HG03521 (cell line): ENCODE measurements around the gene ATP5ME.
"Not testable (repeated sequence)": the region's sequence is repeated elsewhere in the genome, so short reads cannot be mapped to it uniquely, and the experiment has no call there.

Experiments
- ATAC-seq: cut with Tn5 transposase; IDR thresholded peaks from one replicate; pipeline ENCODE4 v1.9.1; 2021; ENCODE audit warnings: mild to moderate bottlenecking, moderate library complexity; ENCODE audit not compliant: unreplicated experiment

The ATP5ME gene

DNA sequence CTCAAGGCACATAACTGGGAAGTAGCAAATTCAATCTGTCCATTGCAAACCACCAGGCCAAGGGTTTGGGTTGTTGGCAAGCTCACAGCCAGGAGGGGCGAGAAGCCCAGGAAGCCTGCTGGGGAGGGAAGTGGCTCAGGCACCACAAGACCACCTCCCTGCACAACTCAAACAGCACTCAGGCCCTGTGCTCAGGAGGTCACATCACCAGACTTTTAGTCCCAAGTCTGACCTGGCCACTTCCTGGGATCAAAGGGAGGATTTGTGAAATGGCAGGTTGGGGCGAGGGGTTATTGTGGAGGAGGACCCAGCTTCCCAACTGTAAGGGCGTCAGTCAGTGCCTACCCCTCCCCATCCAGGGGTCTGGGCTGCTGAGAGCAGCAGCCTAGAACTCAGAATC lies 2.3 kb downstream of the ATP5ME start:
- ATAC-seq: no peak

DNA sequence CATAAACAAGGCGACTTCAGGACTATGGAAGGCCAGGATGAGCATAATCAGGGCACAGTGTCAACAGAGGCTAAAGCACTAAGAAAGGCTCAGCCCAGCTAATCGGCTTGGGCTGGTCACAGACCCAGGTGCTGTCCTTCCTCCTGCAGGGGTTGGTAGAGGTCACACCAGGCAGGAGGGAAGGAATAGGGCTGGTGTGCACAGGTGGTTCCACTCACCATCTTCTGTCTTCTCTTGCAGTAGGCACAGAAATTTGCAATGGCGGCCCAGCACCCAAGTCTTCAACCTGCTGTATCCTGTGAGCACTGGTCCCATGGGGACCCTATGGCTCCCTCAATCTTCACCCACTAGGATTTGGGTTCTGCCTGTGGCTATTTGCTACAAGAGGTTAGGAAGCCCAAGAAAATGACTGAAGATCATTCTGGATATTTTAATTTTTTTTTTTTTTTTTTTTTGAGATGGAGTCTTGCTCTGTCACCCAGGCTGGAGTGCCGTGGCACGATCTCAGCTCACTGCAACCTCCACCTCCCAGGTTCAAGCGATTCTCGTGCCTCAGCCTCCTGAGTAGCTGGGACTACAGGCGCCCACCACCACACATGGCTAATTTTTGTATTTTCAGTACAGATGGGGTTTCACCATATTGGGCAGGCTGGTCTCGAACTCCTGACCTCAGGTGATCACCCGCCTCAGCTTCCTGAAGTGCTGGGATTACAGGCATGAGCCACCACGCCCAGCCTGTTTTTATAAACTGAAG lies 4.1 kb downstream of the ATP5ME start:
- not testable (repeated sequence) for ATAC-seq

DNA sequence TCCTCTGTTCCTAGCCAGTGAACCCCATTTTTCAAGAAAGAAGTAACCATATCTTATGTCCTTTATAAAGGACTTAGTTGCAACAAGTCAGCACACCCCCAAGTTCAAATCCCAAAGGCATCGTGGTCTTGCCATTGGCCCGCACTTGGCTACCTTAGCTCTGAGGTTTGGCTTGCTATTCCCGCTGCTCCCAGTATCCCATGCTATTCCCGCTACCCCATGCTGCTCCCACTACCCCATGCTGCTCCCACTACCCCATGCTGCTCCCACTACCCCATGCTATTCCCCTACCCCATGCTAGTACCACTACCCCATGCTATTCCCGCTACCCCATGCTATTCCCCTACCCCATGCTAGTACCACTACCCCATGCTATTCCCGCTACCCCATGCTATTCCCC lies 5.9 kb downstream of the ATP5ME start:
- ATAC-seq: not testable (repeated sequence)

DNA sequence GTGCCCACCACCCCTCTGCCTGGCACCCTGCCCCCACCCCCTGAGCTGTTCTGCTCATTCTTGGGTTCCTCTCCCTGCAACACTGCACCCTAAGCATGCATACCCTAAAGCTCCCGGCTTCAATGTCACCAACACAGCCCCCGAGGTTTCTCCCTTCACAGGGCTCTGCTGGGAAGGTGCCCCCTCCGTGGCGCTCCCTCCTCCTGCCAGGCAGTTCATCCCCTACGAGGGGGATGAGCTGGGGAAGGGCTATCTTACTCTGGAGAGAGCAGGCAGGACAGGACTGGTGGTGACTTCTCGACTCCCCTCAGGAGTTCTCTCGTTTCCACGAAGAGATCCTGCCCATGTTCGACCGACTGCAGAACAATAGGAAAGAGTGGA lies 6.5 kb downstream of the ATP5ME start:
- ATAC-seq: no peak

DNA sequence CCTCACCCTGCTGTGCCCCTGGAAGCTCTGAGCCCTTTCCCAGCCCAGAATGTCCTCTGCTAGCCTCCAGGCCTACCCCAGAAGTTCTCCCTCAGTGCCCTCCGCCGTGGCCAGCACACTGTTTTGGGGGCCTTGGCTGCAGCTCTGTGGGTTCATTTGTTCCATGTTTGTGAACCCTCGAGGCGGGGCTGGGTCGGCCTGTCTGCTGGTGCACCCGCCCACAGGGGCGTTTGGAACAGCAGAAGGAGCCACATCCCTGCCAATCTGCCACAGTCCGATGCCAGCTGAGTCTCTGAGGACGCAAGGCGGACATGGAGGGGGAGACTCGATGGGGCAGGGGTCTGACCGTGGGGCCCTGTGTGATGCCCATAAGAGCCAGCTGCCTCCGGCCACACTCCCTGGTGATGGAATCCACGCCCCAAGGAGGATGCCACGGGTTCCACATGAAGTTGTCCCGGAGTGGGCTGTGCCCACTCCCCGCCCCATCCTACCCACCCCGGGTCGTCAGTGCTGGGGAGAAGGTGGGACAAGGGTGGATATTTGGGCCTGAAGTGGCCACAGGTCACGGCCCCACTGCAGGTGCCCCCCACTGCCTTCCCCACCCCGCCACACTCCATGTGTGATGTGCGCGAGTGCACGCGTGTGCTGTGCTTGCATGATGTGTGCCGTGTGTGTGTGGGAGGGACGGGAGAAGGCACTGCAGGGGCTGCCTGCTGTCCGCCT lies 7.1 kb downstream of the ATP5ME start:
- no peak for ATAC-seq

DNA sequence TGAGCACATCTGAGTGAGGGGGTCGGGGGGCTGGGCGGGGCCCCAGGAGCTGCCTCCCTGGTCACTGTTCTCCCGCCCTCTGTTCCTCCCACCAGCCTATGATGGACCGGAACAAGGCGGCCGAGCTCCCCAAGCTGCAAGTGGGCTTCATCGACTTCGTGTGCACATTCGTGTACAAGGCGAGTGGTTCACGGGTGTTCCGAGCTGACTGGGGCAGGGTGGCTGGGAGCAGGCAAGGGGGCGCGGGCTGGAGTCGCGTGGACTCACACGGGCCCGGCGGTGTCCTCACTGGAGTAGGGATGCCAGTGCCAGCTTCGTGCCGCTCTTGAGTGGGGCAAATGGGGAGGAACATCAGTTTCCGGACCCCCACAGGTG lies 7.7 kb downstream of the ATP5ME start:
- ATAC-seq: no peak

DNA sequence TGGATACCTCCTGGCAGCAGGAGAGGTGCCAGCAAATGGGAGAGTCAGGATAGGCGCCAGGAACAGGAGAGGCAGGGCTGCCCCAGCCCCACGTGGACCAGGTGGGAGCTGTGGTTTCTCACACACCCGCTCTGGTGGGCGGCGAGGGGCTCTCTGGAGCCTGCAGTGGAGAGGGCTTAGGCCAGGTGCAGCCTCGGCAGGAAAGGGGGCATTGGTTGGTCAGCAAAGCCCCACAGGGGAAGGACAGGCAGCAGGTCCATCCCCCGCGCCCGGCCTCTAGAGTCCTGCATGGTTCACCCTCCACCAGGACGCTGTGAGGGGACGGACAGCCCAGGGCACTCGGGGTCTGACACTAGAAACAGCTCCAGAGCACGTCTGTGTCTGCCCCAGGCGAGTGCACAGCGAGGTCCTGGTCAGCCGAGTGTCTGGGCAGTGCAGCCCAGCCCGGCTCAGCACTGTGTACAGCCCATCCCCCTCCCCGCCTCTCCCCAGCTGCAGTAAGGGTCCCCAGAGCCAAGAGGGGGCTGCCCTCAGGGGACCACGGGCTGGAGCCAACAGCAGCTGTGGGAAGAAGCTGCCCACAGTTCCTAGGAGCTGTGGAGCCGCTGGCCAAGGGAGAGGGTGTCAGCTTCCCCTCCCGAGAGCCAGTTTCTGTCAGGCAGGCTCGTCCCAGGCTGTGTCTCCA lies 8.2 kb downstream of the ATP5ME start:
- no peak for ATAC-seq

DNA sequence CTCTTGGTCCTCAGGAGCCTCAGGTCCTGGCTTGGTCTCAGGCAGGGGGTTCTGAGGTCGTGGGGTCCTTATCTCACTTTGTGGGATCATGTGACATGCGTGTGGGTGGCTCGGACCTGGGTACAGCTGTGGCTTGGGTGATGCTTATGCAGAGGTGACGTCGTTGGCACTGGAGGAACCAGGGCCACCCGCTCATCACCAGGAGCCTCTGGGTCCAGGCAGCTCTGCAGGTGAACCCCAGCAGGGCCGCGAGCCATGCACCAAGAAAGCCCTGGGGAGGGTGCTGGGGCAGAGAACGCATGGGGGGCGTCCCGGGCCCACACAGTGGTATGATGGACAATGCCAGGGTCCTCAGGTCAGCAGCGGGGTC lies 8.7 kb downstream of the ATP5ME start:
- no peak for ATAC-seq

DNA sequence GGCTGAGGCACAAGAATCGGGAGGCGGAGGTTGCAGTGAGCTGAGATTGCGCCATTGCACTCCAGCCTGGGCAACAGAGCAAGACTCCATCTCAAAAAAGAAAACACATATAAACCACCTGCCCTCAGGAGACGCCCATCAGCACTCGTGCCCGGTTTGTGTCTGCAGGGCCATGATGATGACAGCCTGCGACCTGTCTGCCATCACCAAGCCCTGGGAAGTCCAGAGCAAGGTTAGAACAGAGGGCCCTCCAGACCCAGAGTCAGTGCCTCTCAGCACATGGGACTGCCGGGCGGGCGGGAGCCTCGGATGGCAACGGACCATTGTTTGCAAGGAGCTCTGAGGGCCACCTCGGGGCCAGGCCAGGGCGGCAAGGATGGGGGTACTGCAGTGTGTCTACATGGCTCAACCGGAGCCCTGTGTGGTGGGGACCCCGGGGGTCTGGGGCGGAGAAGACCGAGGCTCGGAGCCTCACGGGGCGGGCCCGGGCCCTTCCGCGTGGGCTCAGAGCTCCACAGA lies 9.3 kb downstream of the ATP5ME start:
- ATAC-seq: no peak

DNA sequence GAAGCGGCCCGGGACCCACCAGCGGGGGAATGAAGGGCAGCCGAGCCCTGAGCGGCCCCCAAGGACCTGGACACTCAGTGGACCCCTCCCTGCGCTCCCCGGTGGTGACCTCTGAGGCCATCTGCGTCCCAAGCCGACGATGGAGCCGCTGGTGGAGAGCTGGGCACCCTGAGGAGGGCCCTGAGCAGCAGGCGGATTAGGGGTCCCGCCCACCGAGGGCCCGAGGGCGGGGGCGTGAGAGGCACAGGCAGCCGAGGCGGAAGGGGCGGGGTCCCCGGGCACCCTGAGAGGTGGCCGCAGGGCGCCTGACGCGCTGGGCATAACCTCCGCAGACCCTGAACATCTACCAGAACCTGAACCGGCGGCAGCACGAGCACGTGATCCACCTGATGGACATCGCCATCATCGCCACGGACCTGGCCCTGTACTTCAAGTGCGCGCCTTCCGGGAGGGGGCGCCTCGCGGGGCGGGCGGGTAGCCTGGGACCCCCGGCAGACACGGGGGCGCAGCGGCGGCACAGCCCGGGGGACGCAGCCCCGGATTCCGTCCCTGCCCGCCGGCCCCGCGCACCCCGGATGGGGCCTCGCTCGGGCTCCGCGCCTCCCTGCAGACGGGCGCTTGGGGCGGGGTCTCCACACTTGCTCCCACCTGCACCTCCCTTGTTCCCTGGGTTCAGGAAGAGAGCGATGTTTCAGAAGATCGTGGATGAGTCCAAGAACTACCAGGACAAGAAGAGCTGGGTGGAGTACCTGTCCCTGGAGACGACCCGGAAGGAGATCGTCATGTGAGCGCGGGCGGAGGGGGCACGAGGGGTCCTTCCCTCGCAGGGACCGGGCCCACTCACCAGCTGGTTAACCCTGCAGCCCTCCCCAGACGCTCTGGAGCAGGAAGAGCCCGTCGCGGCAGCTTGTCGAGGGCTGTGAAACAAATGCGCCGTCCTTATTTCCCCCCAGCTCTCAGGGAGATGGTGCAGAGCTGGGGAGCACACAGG lies 10.3 kb downstream of the ATP5ME start:
- ATAC-seq: peak; percentile 61

DNA sequence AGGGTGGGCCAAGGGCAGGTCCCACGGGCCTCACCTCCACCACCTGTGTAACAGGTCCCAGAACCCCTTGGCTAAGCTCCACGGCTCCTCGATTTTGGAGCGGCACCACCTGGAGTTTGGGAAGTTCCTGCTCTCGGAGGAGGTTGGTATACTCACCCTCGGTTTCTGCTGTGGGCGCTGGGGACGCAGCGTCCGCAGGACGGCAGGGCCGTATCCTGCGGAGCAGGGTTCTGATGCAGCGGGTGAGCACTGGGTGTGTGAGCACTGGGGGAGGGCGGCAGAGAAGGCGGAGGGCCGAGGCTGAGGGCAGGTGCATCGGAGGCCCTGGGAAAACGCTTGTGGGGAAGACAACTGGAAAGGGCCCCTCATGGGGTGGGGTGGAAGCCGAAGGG lies 11.0 kb downstream of the ATP5ME start:
- no peak for ATAC-seq

DNA sequence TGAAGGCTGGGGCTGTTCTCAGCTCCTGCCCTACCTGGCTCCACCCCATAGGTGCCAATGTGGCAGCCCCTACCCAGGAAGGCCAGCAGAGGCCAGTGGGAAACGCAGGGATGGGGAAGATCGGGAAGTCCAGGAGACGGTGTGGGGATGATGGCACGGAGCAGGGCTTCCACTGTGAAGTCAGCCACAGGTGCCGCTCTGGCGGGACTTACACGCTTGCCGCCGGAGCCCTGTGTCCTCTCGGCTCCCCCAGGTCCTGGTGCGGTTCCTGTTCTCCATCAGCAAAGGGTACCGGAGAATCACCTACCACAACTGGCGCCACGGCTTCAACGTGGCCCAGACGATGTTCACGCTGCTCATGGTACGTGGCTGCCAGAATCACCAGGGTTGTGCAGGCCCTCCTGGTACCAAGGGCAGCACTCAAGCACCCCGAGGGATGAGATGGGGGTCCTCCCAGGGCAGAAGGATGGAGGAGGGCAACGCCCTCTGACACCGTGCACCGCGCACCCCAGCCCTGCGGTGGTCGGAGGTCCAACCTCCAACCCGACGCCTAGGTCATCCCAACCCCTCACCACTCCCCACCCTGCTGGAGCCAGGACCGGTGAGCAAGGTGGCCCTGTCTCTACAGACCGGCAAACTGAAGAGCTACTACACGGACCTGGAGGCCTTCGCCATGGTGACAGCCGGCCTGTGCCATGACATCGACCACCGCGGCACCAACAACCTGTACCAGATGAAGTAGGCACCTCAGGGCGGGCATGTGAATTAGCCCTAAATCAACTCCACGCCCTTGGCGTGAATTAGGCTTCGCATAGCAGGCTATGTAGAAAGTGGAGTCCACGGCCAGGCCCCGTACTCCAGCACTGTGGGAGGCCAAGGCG lies 12.0 kb downstream of the ATP5ME start:
- ATAC-seq: no peak

DNA sequence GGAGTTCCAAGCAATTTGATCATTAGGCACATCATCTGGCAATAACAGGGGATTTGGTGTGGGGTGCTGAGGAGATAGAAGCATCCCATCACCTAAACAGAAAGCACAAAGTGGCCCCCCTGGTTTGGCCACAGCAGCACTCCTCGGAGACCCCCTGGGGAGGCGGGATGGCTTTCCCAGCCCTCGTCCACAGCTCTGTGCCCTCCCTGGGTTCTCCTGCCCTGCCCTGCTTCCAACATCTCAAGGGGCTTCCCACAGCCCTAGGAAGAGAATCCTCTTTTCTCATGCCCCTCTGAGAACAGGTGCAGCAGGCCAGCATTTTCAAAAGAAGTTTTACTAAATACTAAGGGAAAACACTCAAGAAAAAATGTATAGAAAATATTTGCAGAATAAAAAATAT lies 12.8 kb downstream of the ATP5ME start:
- no peak for ATAC-seq

DNA sequence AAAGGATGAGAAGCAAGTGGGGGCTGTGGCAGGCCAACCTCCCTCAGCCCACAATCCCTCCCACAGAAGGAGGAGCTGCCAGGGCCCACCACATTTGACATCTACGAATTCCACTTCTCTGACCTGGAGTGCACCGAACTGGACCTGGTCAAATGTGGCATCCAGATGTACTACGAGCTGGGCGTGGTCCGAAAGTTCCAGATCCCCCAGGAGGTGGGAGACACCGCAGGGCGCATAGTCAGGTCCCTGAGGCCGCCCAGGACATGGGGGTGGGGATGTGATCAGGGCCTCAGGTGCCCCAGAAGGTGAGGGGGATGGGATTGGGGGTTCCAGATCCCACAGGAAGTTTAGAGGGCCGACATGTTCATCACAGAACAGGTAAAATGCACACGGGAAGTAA lies 13.7 kb downstream of the ATP5ME start:
- ATAC-seq: no peak

DNA sequence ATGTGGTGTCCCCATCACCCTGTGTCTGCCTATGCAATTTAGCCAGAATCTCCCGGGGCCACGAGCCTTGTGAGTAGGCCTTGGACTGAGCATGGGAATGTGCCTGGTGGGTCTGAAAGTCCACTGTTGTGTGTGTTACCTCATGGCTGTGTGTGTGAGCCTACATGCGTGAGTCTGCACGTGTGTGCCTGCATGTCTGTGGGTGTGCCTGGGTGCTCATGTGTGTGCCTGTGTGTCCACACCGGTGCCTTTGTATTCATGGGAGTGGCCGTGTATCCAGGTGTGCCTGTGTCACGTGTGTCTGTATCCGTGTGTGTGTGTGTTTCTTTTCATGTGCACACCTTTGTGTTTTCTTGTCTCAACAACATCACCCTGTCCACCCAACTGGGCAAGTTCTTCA lies 14.2 kb downstream of the ATP5ME start:
- ATAC-seq: no peak

DNA sequence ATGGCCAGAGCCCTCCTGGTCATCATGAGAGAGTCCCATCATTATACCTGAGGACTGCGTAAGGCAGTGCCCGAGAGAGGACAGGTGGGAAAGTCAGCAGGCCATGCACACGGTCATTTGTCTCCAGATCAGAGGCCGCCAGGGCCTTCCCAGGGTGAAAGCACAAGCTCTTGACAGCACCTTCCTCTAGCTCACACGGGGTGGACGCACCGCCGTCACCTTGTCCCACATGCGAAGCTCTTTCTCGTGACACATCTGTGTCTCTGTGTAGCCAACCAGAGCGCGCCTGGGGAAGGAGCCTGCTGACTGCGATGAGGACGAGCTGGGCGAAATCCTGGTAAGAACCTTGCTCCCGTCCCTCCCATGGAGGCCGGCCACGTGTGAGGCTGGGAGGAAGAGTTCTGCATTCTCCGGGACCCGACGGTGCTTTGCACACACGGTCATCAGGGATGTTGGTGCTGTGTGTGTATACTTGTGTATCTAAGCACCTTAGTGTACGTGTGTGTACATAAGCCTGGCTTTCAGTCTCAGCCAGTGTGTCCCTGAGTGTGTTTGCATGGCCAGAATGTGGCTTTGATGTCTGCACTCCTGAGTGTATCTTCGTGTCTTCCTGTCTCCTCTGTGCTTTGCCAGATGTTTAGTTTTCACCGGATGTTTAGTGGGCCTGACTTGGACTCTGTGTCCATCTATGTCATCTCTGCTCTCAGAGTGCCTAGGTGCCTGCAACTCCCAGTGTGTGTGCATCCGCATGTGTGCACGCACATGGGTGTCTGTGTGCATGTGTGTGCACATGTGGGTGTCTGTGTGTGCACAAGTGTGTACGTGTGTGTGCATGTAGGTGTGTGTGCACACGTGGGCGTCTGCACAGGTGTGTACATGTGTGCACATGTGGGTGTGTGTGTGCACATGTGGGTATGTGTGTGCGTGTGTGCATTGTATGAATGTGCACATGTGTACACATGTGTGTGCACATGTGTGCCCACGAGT lies 15.1 kb downstream of the ATP5ME start:
- ATAC-seq: no peak

DNA sequence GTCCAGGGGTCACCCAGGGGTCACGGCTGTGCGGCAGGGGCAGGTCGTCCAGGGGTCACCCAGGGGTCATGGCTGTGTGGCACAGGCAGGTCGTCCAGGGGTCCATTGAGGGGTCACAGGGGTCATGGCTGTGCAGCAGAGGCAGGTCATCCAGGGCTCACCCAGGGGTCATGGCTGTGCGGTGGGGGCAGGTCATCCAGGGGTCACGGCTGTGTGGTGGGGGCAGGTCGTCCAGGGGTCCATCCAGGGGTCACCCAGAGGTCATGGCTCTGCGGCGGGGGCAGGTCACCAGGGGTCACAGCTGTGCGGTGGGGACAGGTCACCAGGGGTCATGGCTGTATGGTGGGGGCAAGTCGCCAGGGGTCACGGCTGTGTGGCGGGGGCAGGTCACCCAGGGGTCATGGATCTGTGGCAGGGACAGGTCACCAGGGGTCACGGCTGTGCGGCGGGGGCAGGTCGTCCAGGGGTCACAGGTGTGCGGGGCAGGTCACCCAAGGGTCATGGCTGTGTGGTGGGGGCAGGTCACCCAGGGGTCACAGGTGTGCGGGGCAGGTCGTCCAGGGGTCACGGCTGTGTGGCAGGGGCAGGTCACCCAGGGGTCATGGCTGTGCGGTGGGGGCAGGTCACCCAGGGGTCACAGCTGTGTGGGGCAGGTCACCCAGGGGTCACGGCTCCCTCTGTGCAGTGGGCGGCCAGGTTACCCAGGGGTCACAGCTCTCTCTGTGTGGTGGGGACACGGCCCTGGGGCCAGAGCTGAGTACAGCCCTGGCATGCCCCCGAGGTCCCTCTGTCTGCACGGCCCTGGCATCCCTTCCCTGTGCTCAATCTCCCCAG lies 16.0 kb downstream of the ATP5ME start:
- no peak for ATAC-seq
